ENCODE results near the gene UEVLD. TPM values are rescaled to one million over a fixed set of nuclear protein-coding genes. Genes with fewer than 3 reads are reported as not detected.

Gene UEVLD
- total and polyA plus RNA-seq, 4 donors, result 5.7 to 15.5 (median 6.7) TPM

DNA sequence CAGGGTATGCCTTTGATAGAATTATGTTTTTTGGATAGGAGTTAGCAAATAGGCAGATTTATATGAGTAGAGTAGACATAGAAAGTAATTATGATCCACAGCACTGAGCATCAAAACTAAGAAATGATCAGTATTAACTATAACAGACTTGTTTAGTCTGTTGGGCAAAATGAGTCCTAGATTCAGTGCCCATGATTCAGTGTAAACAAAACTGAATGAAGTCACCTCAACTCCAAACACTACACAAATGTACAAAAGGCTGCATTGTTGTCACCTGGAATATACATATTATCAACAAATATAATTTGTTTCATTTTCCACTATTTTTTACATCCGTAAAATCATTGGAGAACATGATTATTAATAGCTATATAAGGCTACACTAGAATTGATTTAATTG is 6.7 kb downstream of the UEVLD start:
- WGBS, result 94% methylated on average over 1 of the region's 1 CpG
- H3K27me3 ChIP-seq (ENCODE audit: control insufficient read depth in 4 of 4, insufficient read depth in 4 of 4, low read length in 3 of 4), result no peaks in the 10 kb centered on the region
- no peak for DNase-seq (ENCODE audit: low spot score)
- no peak overlapping the region for H3K9ac ChIP-seq (ENCODE audit: low read depth in 1 of 2, low read length in 2 of 2)
- H3K4me3 ChIP-seq (ENCODE audit: low read depth in 1 of 3, low read length in 3 of 3), result no peak overlapping the region
- H3K27ac ChIP-seq (ENCODE audit: low read depth in 1 of 2, low read length in 2 of 2), result no peak overlapping the region
- H3K4me1 ChIP-seq (ENCODE audit: control insufficient read depth in 4 of 4, insufficient read depth in 4 of 4, low read length in 3 of 4), result no peaks in the 10 kb centered on the region
- no peaks in the 10 kb centered on the region for H3K9me3 ChIP-seq (ENCODE audit: control insufficient read depth in 4 of 4, low read length in 3 of 4)
- H3K36me3 ChIP-seq (ENCODE audit: control insufficient read depth in 4 of 4, insufficient read depth in 3 of 4, low read depth in 1 of 4, low read length in 3 of 4), result peaks cover 0 to 5% (median 3%) of the 10 kb centered on the region in 4 donors
- no peak for TF ChIP-seq NR2F2 (IDR thresholded peaks at IDR 0.05)
- no peak for TF ChIP-seq HNF4A (conservative IDR thresholded peaks at IDR 0.05)
- no peak for TF ChIP-seq EGR1 (IDR thresholded peaks at IDR 0.05; ENCODE audit: low read depth in 2 of 2)
- no peak for TF ChIP-seq SP1 (IDR thresholded peaks at IDR 0.05)
- TF ChIP-seq RXRA (IDR thresholded peaks at IDR 0.05), result no peak
- TF ChIP-seq GABPA (IDR thresholded peaks at IDR 0.05 in 1 of 2, conservative IDR thresholded peaks at IDR 0.05 in 1 of 2), result no peak
- no peak for TF ChIP-seq FOXA2 (IDR thresholded peaks at IDR 0.05)
- TF ChIP-seq FOXA1 (IDR thresholded peaks at IDR 0.05), result no peak
- TF ChIP-seq HNF4G (IDR thresholded peaks at IDR 0.05), result no peak
- TF ChIP-seq YY1 (IDR thresholded peaks at IDR 0.05), result no peak
- TF ChIP-seq, protein P1, sequence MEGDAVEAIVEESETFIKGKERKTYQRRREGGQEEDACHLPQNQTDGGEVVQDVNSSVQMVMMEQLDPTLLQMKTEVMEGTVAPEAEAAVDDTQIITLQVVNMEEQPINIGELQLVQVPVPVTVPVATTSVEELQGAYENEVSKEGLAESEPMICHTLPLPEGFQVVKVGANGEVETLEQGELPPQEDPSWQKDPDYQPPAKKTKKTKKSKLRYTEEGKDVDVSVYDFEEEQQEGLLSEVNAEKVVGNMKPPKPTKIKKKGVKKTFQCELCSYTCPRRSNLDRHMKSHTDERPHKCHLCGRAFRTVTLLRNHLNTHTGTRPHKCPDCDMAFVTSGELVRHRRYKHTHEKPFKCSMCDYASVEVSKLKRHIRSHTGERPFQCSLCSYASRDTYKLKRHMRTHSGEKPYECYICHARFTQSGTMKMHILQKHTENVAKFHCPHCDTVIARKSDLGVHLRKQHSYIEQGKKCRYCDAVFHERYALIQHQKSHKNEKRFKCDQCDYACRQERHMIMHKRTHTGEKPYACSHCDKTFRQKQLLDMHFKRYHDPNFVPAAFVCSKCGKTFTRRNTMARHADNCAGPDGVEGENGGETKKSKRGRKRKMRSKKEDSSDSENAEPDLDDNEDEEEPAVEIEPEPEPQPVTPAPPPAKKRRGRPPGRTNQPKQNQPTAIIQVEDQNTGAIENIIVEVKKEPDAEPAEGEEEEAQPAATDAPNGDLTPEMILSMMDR (IDR thresholded peaks at IDR 0.05; ENCODE audit: low read depth, low read length, missing input control), result no peak
- TF ChIP-seq, protein P2, sequence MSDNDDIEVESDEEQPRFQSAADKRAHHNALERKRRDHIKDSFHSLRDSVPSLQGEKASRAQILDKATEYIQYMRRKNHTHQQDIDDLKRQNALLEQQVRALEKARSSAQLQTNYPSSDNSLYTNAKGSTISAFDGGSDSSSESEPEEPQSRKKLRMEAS (IDR thresholded peaks at IDR 0.05), result no peak
- TF ChIP-seq, protein P3, sequence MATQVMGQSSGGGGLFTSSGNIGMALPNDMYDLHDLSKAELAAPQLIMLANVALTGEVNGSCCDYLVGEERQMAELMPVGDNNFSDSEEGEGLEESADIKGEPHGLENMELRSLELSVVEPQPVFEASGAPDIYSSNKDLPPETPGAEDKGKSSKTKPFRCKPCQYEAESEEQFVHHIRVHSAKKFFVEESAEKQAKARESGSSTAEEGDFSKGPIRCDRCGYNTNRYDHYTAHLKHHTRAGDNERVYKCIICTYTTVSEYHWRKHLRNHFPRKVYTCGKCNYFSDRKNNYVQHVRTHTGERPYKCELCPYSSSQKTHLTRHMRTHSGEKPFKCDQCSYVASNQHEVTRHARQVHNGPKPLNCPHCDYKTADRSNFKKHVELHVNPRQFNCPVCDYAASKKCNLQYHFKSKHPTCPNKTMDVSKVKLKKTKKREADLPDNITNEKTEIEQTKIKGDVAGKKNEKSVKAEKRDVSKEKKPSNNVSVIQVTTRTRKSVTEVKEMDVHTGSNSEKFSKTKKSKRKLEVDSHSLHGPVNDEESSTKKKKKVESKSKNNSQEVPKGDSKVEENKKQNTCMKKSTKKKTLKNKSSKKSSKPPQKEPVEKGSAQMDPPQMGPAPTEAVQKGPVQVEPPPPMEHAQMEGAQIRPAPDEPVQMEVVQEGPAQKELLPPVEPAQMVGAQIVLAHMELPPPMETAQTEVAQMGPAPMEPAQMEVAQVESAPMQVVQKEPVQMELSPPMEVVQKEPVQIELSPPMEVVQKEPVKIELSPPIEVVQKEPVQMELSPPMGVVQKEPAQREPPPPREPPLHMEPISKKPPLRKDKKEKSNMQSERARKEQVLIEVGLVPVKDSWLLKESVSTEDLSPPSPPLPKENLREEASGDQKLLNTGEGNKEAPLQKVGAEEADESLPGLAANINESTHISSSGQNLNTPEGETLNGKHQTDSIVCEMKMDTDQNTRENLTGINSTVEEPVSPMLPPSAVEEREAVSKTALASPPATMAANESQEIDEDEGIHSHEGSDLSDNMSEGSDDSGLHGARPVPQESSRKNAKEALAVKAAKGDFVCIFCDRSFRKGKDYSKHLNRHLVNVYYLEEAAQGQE (IDR thresholded peaks at IDR 0.05), result no peak
- no peak for TF ChIP-seq RAD21 (IDR thresholded peaks at IDR 0.05)
- no peak for TF ChIP-seq JUND (IDR thresholded peaks at IDR 0.05)
- TF ChIP-seq, protein P4, sequence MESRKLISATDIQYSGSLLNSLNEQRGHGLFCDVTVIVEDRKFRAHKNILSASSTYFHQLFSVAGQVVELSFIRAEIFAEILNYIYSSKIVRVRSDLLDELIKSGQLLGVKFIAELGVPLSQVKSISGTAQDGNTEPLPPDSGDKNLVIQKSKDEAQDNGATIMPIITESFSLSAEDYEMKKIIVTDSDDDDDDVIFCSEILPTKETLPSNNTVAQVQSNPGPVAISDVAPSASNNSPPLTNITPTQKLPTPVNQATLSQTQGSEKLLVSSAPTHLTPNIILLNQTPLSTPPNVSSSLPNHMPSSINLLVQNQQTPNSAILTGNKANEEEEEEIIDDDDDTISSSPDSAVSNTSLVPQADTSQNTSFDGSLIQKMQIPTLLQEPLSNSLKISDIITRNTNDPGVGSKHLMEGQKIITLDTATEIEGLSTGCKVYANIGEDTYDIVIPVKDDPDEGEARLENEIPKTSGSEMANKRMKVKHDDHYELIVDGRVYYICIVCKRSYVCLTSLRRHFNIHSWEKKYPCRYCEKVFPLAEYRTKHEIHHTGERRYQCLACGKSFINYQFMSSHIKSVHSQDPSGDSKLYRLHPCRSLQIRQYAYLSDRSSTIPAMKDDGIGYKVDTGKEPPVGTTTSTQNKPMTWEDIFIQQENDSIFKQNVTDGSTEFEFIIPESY (IDR thresholded peaks at IDR 0.05), result no peak

DNA sequence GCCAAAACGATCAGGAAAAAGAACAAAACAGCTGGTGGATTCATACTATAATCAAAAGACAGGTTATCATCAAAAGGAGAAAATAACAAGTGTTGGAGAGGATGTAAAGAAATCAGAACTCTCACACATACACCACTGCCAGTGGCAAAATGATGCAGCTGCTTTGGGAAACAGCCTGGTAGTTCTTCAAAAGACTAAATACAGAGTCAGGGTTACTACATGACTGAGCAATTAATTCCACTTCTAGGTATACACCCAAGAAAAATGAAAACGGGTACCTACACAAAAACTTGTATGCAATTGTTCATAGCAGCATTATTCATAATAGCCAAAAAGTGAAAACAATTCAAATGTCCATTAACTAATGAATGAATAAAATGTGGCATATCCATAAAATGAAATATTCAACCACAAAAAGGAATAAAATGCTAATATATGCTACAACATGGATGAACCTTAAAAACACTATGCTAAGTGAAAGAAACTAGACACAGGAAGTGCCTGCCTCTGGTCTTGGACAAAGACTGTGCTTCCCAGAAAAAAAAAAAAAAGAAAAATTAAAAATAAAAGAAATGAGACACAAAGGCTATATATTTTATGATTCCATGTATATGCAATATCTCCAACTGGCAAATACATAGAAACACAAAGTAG is 8.3 kb downstream of the UEVLD start:
- H3K9ac ChIP-seq (ENCODE audit: low read depth in 1 of 2, low read length in 2 of 2), result no peak overlapping the region
- H3K9me3 ChIP-seq (ENCODE audit: control insufficient read depth in 4 of 4, low read length in 3 of 4), result no peaks in the 10 kb centered on the region
- no peak overlapping the region for H3K4me3 ChIP-seq (ENCODE audit: low read depth in 1 of 3, low read length in 3 of 3)
- peaks cover 0 to 5% (median 4%) of the 10 kb centered on the region in 4 donors for H3K36me3 ChIP-seq (ENCODE audit: control insufficient read depth in 4 of 4, insufficient read depth in 3 of 4, low read depth in 1 of 4, low read length in 3 of 4)
- H3K27me3 ChIP-seq (ENCODE audit: control insufficient read depth in 4 of 4, insufficient read depth in 4 of 4, low read length in 3 of 4), result no peaks in the 10 kb centered on the region
- H3K4me1 ChIP-seq (ENCODE audit: control insufficient read depth in 4 of 4, insufficient read depth in 4 of 4, low read length in 3 of 4), result no peaks in the 10 kb centered on the region
- DNase-seq (ENCODE audit: low spot score), result no peak
- no peak overlapping the region for H3K27ac ChIP-seq (ENCODE audit: low read depth in 1 of 2, low read length in 2 of 2)
- WGBS, result 89% methylated on average over 2 of the region's 2 CpGs
- TF ChIP-seq, protein P1 (IDR thresholded peaks at IDR 0.05; ENCODE audit: low read depth, low read length, missing input control), result no peak
- TF ChIP-seq TAF1 (conservative IDR thresholded peaks at IDR 0.05), result no peak
- no peak for TF ChIP-seq FOXA2 (IDR thresholded peaks at IDR 0.05)
- TF ChIP-seq SP1 (IDR thresholded peaks at IDR 0.05), result no peak
- no peak for TF ChIP-seq JUND (IDR thresholded peaks at IDR 0.05)
- TF ChIP-seq FOXA1 (IDR thresholded peaks at IDR 0.05), result no peak
- TF ChIP-seq RXRA (IDR thresholded peaks at IDR 0.05), result no peak
- TF ChIP-seq HNF4G (IDR thresholded peaks at IDR 0.05), result no peak
- TF ChIP-seq, protein P4 (IDR thresholded peaks at IDR 0.05), result no peak
- no peak for TF ChIP-seq YY1 (IDR thresholded peaks at IDR 0.05)
- TF ChIP-seq EGR1 (IDR thresholded peaks at IDR 0.05; ENCODE audit: low read depth in 2 of 2), result no peak
